Activated CD4-positive, CD25-positive, alpha-beta regulatory T cell (primary cell): ENCODE measurements around the gene C4BPA.

Source experiments
- DNase-seq, 4 experiments: peaks; one replicate each; lab custom pipeline; 2025; lab: John Stamatoyannopoulos, UW

C4BPA gene

GRCh38 chr1:207103892-207104373 lies at the start of gene C4BPA:
C4BPA (plus strand) TSS chr1:207104233; CDS start chr1:207113026, 8,793 bp downstream.
- DNase-seq, result no peak

- no peak for DNase-seq
Observed at GRCh38 chr1:207054491-207054890, 49.5 kb upstream of the C4BPA start.

- DNase-seq, result no peak
Observed at GRCh38 chr1:207055386-207056001, 48.5 kb upstream of the C4BPA start.

- no peak for DNase-seq
Observed at GRCh38 chr1:207056673-207057072, 47.4 kb upstream of the C4BPA start.

GRCh38 chr1:207058252-207058651 lies 45.8 kb upstream of the C4BPA start:
- DNase-seq, result no peak

GRCh38 chr1:207058878-207059867 lies 44.9 kb upstream of the C4BPA start:
- no peak for DNase-seq

GRCh38 chr1:207059881-207060280 lies 44.2 kb upstream of the C4BPA start:
- no peak for DNase-seq

- DNase-seq, result no peak
Observed at GRCh38 chr1:207060596-207060995, 43.4 kb upstream of the C4BPA start.

GRCh38 chr1:207062058-207062457 lies 42.0 kb upstream of the C4BPA start:
- no peak for DNase-seq

- DNase-seq, result no peak
Observed at GRCh38 chr1:207063014-207063413, 41.0 kb upstream of the C4BPA start.

GRCh38 chr1:207064561-207064960 lies 39.5 kb upstream of the C4BPA start:
- no peak for DNase-seq

GRCh38 chr1:207067185-207067584 lies 36.8 kb upstream of the C4BPA start:
- DNase-seq, result no peak

GRCh38 chr1:207067665-207068064 lies 36.4 kb upstream of the C4BPA start:
- no peak for DNase-seq

GRCh38 chr1:207069061-207069460 lies 35.0 kb upstream of the C4BPA start:
- DNase-seq, result no peak

GRCh38 chr1:207069858-207070506 lies 34.1 kb upstream of the C4BPA start:
- no peak for DNase-seq

GRCh38 chr1:207070811-207071210 lies 33.2 kb upstream of the C4BPA start:
- no peak for DNase-seq

GRCh38 chr1:207071426-207071825 lies 32.6 kb upstream of the C4BPA start:
- DNase-seq, result no peak

- DNase-seq, result no peak
Observed at GRCh38 chr1:207072233-207072632, 31.8 kb upstream of the C4BPA start.

- no peak for DNase-seq
Observed at GRCh38 chr1:207073906-207074820, 29.9 kb upstream of the C4BPA start.

- no peak for DNase-seq
Observed at GRCh38 chr1:207076181-207076955, 27.7 kb upstream of the C4BPA start.

- DNase-seq, result no peak
Observed at GRCh38 chr1:207077012-207077411, 27.0 kb upstream of the C4BPA start.
